Measurements from ENCODE around the gene CELSR3.

CELSR3 gene, protein sequence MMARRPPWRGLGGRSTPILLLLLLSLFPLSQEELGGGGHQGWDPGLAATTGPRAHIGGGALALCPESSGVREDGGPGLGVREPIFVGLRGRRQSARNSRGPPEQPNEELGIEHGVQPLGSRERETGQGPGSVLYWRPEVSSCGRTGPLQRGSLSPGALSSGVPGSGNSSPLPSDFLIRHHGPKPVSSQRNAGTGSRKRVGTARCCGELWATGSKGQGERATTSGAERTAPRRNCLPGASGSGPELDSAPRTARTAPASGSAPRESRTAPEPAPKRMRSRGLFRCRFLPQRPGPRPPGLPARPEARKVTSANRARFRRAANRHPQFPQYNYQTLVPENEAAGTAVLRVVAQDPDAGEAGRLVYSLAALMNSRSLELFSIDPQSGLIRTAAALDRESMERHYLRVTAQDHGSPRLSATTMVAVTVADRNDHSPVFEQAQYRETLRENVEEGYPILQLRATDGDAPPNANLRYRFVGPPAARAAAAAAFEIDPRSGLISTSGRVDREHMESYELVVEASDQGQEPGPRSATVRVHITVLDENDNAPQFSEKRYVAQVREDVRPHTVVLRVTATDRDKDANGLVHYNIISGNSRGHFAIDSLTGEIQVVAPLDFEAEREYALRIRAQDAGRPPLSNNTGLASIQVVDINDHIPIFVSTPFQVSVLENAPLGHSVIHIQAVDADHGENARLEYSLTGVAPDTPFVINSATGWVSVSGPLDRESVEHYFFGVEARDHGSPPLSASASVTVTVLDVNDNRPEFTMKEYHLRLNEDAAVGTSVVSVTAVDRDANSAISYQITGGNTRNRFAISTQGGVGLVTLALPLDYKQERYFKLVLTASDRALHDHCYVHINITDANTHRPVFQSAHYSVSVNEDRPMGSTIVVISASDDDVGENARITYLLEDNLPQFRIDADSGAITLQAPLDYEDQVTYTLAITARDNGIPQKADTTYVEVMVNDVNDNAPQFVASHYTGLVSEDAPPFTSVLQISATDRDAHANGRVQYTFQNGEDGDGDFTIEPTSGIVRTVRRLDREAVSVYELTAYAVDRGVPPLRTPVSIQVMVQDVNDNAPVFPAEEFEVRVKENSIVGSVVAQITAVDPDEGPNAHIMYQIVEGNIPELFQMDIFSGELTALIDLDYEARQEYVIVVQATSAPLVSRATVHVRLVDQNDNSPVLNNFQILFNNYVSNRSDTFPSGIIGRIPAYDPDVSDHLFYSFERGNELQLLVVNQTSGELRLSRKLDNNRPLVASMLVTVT (N-terminal part only)
- 39.0 reads per million, percentile 63 among the genes with 10 or more reads in this experiment for total RNA-seq

DNA sequence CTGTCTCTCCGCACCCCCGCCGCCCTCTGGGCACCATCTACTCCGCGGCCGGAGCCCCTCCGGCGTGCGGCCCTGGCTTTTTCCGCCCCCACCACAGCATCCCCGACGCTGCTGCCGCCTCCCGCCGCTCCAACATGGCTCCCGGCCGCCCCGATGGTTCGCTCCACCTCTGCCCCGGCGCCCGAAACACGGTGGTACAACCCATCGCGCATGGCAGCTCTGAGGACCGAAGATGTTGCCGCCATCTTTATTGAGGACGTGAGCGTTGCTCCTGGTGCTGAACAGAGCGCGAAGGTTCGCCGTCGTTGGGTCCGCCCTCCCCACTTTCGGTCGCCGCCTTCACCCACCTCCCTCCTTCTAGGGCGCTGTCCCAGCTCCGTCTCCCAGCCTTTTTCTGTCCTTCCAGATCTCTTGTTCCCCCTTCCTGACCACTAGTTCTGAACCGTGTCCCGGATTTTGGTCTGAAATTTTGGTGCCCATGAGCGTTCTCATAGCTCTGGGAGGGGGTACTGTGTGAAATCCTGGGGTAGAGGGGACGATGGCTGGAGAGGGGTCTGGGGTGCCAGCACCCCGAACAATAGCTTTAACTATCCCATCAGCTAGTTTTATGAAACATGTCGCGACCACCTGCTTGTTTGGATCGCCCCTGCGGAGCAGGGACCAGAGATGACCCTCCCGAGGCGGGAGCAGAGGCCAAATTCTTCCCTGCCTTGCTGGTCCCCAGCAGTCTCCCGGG lies at the start of gene CELSR3:
Gene CELSR3, minus strand, starts transcription at position 134 of the 736 bp plus-strand sequence. CDS start 252 bp downstream, outside the sequence.
- DNase-seq: peak; percentile 33

GRCh38 chr3:48711727-48712126 lies 49.0 kb upstream of the CELSR3 start:
- no peak for DNase-seq

DNA sequence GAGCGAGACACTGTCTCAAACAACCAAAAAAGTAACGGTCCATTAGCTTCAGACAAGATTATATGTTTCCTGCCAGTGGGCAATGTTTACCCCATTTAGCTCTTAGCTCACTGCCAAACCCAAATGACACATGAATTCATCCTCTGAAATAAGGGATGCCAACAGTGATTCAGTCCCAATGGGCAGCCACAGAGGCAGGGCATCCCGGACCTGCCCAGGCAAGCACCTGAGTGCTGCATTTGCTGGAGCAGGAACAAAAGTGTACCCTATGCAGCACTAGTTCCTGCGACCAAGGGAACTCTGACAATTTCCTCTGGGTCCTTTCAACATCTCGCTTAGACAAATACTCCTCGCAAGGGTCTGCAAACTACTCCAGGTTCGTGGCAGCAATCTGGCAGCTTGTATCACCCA lies 46.4 kb upstream of the CELSR3 start:
- no peak for DNase-seq

GRCh38 chr3:48708481-48708889 lies 45.8 kb upstream of the CELSR3 start:
- no peak for DNase-seq

- DNase-seq: no peak
These were observed 44.5 kb upstream of the CELSR3 start for GRCh38 chr3:48707157-48707556.

DNA sequence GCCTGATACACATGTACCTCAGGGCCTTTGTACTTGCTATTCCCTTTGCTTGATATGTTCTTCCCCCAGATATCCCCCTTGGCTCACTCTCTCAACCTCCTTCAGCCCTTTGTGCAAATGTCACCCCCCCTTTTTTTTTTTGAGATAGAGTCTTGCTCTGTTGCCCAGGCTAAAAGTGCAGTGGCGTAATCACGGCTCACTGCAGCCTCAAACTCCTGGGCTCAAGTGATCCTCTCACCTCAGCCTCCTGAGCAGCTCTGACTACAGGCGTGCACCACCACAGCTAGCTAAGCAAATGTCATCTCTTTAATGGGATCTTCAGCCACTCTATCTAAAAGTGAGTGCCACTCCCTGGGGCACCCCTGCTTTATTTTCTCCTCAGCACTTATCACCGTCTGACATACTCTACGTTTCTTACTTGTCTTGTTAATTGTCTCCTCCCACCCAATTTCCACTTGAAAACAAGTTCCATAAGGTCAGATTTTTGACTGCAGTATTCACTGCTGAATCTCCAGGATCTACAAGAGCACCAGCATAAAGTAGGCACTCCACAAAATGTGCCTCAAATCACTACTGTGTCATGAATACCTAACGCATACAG lies 39.7 kb upstream of the CELSR3 start:
- DNase-seq: no peak

GRCh38 chr3:48700731-48701405 lies 38.2 kb upstream of the CELSR3 start:
- no peak for DNase-seq

- no peak for DNase-seq
These were observed 36.2 kb upstream of the CELSR3 start for GRCh38 chr3:48698891-48699290.

DNA sequence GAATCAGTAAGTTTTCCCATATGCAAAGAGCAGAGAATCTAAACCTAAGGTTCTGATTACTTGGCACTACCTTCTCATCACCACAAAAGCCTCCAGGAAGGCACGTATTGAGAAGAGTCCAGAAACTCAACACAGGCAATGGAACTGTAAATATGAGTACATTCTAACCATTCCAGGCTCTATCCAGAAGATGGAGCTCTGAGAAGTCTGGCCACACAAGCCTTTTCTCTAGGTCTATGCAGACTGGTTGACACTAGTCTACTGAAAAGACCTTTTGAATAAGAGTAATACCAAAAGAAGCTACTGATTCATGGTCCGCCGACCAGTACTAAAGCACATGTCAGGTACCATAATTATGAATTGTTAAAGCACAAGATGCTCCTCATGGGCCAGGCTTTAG lies 35.3 kb upstream of the CELSR3 start:
- no peak for DNase-seq

DNA sequence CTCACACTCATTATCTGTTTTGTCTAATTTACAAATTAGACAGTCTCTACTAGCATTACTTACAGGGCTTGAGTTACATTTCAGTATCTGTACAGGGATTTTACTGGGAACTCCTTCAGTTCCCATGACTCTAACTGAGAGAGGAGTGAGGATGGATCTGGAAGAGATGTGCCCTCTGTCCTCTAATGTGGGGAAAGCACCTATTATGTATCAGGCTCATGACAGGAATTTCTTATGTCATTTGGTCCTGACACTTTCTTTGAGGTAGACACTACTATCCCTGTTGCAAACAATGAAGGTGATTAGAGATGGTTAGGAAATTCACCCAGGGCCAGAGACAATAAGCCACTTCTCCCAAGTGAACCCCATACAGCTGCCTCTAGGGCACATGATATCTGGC lies 33.9 kb upstream of the CELSR3 start:
- no peak for DNase-seq

- no peak for DNase-seq
These were observed 33.5 kb upstream of the CELSR3 start for GRCh38 chr3:48696156-48696555.

DNA sequence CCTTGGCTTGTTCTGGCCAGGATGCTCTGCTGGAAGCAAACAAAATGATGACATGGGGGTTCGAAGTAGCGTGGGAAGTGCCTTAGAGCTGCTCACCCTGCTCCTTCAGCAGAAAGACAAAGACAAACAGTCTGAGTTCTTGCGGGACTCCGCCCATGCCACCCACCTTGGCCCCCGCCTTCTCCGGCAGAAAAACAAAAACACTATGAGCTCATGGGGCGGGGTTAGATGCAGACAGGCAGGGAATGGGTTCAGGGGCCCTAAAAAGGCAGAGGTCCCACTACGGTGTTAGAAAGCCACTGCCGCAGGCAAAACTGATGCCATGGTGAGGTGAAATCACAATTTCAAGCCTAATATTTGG lies 32.7 kb upstream of the CELSR3 start:
- DNase-seq: no peak

DNA sequence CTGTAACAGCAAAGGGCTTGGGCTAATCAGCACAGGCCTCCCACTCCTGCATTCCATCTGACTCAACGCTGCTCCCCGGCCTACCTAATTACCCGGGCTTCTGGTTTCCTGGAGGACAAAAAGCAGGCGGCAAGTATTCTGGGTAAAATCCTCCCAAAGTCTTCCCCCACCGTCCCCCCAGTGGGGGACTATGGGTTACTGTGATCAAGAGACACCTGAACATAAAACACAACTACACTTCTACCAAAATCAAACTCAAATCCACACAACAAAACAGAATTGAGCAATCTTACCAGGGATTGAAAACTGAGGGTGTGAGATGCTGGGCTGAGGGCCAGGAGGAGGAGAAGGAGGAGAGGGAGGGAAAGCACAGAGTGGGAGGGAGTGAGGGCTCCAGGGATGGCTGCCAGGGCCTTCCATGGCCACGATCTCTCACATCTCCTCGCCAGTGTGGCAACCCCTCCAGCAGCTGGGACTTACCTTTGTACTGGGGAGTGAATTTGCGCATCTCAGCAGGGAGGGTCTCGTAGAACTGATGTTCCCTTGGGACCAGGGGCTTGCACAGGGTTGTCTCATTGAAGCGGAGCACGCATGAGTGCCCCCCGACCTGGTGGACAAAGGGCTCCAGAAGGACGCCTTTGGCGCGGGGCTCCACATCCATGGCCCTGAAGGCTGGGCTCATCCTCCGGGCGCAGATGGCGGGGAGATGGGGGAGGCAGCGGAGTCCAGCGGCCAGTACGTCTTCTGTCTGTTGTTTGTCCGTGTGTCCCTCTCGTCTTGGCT lies 32.1 kb upstream of the CELSR3 start:
- DNase-seq: no peak

DNA sequence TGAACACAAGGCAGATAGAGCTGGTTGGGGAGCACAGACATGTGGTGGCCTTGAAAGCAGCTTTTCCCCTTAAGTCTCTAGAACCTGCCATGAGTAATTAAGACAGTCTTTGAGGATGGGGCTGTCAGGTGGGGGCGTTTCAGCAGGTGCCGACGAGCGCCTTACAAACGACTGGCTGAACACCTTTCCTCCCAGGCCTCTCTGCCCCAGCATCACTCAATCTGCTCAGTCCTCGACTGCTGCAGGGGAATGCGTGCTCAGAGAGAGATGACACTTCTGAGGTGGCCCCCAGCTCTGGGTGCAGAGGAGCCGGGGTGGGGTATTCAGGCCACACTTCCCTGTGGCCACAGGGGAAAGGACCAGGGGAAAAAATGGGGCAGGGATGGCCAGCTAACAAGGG lies 31.1 kb upstream of the CELSR3 start:
- no peak for DNase-seq

- DNase-seq: no peak
These were observed 29.9 kb upstream of the CELSR3 start for GRCh38 chr3:48692551-48692950.

DNA sequence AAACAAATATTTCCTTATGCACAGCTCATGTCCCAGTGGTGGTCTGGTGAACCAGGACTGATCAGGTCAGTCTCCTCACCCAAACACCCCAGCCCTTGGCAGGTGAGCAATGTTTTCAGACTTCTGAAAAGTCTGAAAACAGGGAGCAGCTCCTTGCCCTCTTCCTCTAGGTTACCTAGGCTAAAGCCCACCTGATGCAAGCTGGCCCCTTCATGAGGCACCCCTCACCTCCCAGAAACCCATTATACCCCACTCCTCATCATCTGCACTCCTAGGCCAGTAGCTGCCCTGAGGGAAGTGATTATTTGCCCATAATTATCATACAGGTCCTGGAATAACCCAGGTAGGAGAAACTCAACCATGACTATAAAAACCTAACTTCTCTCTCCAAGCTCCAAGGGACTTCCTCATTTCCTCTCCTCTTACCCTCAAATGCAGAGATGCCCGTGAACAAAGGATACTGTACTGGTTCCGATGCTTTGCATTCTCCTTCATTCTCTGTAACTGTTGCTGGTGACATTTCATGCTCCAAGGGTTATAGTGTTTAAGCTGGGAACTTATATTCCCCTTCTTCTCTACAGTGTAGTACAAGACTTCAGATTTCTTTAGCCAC lies 28.3 kb upstream of the CELSR3 start:
- no peak for DNase-seq

DNA sequence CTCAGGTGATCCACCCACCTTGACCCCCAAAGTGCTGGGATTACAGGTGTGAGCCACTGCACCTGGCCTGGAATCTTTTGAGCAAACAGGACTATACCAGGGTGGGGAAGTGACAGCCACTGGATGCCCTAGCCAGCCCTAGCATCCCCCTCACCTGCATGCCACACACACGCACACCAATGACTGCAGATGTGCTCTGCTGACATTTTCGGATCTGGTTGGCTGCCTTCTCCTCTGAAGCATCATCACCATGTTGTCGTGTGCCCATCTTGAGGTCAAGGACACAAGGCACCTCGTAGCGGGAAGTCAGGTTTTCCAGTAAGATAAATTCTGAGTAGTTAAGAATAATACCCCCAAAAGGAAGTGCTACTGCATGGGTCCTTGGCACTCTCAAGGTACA lies 26.7 kb upstream of the CELSR3 start:
- DNase-seq: no peak

- DNase-seq: no peak
These were observed 26.0 kb upstream of the CELSR3 start for GRCh38 chr3:48688737-48689075.

- DNase-seq: no peak
These were observed 25.5 kb upstream of the CELSR3 start for GRCh38 chr3:48688032-48688736.

Measured in effector CD4-positive, alpha-beta T cell (primary cell).